ENCODE data around the gene TMEM72.

The TMEM72 gene

GRCh38 chr10:44923611-44924010, 12.5 kb downstream of the TMEM72 start (continued):
- TF ChIP-seq TSHZ2 (CRISPR knock-in tag; IDR thresholded peaks at IDR 0.05) = no peak
- no peak for TF ChIP-seq ZFP3 (CRISPR knock-in tag; IDR thresholded peaks at IDR 0.05)
- no peak for TF ChIP-seq ESRRG (CRISPR knock-in tag; IDR thresholded peaks at IDR 0.05)
- no peak for TF ChIP-seq TCF4 (CRISPR knock-in tag; IDR thresholded peaks at IDR 0.05; ENCODE audit: borderline replicate concordance)

- TF ChIP-seq, protein P1, sequence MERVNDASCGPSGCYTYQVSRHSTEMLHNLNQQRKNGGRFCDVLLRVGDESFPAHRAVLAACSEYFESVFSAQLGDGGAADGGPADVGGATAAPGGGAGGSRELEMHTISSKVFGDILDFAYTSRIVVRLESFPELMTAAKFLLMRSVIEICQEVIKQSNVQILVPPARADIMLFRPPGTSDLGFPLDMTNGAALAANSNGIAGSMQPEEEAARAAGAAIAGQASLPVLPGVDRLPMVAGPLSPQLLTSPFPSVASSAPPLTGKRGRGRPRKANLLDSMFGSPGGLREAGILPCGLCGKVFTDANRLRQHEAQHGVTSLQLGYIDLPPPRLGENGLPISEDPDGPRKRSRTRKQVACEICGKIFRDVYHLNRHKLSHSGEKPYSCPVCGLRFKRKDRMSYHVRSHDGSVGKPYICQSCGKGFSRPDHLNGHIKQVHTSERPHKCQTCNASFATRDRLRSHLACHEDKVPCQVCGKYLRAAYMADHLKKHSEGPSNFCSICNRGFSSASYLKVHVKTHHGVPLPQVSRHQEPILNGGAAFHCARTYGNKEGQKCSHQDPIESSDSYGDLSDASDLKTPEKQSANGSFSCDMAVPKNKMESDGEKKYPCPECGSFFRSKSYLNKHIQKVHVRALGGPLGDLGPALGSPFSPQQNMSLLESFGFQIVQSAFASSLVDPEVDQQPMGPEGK (CRISPR knock-in tag; IDR thresholded peaks at IDR 0.05; ENCODE audit: borderline replicate concordance) = no peak
- TF ChIP-seq TCF4 (CRISPR knock-in tag; IDR thresholded peaks at IDR 0.05; ENCODE audit: borderline replicate concordance) = no peak
- TF ChIP-seq ISL1 (CRISPR knock-in tag; IDR thresholded peaks at IDR 0.05) = no peak
- no peak for TF ChIP-seq ZFP30 (CRISPR knock-in tag; IDR thresholded peaks at IDR 0.05)
- no peak for TF ChIP-seq CSDC2 (CRISPR knock-in tag; IDR thresholded peaks at IDR 0.05)
- no peak for TF ChIP-seq ESRRG (CRISPR knock-in tag; IDR thresholded peaks at IDR 0.05)
- no peak for TF ChIP-seq TSHZ2 (CRISPR knock-in tag; IDR thresholded peaks at IDR 0.05)
- no peak for TF ChIP-seq ZNF565 (CRISPR knock-in tag; conservative IDR thresholded peaks at IDR 0.05; ENCODE audit: low read depth)
These were observed 13.3 kb downstream of the TMEM72 start for GRCh38 chr10:44924261-44925040.

GRCh38 chr10:44925224-44925623, 14.1 kb downstream of the TMEM72 start:
- TF ChIP-seq RARB (CRISPR knock-in tag; IDR thresholded peaks at IDR 0.05) (no peak), ZNF70 (CRISPR knock-in tag; IDR thresholded peaks at IDR 0.05) (no peak), PPARA (CRISPR knock-in tag; IDR thresholded peaks at IDR 0.05; ENCODE audit: borderline replicate concordance) (no peak), ESRRG (CRISPR knock-in tag; IDR thresholded peaks at IDR 0.05) (no peak), ZC3H10 (CRISPR knock-in tag; IDR thresholded peaks at IDR 0.05) (no peak), ARNTL (CRISPR knock-in tag; IDR thresholded peaks at IDR 0.05; ENCODE audit: borderline replicate concordance, low read depth) (no peak), TSHZ2 (CRISPR knock-in tag; IDR thresholded peaks at IDR 0.05) (no peak), ISL1 (CRISPR knock-in tag; IDR thresholded peaks at IDR 0.05) (no peak), ZNF8 (CRISPR knock-in tag; IDR thresholded peaks at IDR 0.05) (no peak), OSR1 (CRISPR knock-in tag; IDR thresholded peaks at IDR 0.05) (no peak), CSDC2 (CRISPR knock-in tag; IDR thresholded peaks at IDR 0.05) (no peak), ZFP30 (CRISPR knock-in tag; IDR thresholded peaks at IDR 0.05) (no peak)
- TF ChIP-seq, protein P2, sequence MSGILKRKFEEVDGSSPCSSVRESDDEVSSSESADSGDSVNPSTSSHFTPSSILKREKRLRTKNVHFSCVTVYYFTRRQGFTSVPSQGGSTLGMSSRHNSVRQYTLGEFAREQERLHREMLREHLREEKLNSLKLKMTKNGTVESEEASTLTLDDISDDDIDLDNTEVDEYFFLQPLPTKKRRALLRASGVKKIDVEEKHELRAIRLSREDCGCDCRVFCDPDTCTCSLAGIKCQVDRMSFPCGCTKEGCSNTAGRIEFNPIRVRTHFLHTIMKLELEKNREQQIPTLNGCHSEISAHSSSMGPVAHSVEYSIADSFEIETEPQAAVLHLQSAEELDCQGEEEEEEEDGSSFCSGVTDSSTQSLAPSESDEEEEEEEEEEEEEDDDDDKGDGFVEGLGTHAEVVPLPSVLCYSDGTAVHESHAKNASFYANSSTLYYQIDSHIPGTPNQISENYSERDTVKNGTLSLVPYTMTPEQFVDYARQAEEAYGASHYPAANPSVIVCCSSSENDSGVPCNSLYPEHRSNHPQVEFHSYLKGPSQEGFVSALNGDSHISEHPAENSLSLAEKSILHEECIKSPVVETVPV (CRISPR knock-in tag; IDR thresholded peaks at IDR 0.05) = no peak
- peak; percentile 16; the same call in 1 of the 3 replicates for ATAC-seq

More at GRCh38 chr10:44924261-44925040, 13.3 kb downstream of the TMEM72 start:
- no peak for ATAC-seq

Measured in SK-N-SH treated with all-trans-retinoic acid at 6 μM for 48 hours (cell line).